ENCODE measurements around the gene C9orf78.

DNA sequence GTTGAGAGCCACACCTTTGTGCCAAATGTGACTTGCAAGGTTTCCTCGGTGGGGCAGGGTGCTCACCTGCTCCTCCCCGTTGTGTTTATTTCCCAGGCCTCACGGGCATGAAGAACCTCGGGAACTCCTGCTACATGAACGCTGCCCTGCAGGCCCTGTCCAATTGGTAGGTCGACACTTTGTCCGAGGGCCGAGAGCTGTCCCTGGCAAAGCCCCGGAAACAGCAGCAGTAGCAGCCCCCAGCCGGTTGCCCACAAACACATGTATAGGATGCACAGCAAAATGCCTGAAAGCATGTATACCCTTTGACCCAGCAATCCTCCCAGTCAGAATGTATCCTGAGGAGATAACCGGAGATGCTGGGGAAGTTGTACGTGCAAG is 26.4 kb upstream of the C9orf78 start:
- TF ChIP-seq, protein P1, sequence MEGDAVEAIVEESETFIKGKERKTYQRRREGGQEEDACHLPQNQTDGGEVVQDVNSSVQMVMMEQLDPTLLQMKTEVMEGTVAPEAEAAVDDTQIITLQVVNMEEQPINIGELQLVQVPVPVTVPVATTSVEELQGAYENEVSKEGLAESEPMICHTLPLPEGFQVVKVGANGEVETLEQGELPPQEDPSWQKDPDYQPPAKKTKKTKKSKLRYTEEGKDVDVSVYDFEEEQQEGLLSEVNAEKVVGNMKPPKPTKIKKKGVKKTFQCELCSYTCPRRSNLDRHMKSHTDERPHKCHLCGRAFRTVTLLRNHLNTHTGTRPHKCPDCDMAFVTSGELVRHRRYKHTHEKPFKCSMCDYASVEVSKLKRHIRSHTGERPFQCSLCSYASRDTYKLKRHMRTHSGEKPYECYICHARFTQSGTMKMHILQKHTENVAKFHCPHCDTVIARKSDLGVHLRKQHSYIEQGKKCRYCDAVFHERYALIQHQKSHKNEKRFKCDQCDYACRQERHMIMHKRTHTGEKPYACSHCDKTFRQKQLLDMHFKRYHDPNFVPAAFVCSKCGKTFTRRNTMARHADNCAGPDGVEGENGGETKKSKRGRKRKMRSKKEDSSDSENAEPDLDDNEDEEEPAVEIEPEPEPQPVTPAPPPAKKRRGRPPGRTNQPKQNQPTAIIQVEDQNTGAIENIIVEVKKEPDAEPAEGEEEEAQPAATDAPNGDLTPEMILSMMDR (IDR thresholded peaks at IDR 0.05; ENCODE audit: insufficient read depth, low read depth, low read length) = no peak
- TF ChIP-seq EZH2 (IDR thresholded peaks at IDR 0.05; ENCODE audit: insufficient read depth, low read length) = no peak
